ENCODE results near the gene GLA.

The GLA gene

GRCh38 chrX:101407748-101408531, at the start of gene GLA, which contains the start of gene HNRNPH2:
GLA (minus strand) TSS chrX:101407925; CDS start chrX:101407903, 22 bp downstream.
HNRNPH2 (plus strand) TSS chrX:101408222; CDS start chrX:101411989, 3,767 bp downstream.
- DNase-seq (ENCODE audit: low read depth in 4 of 4, low spot score in 1 of 4) = peak; percentile 52 to 78 (median 67)

GRCh38 chrX:101452056-101452455, 44.3 kb upstream of the GLA start:
- DNase-seq (ENCODE audit: low read depth in 4 of 4, low spot score in 1 of 4) = no peak

GRCh38 chrX:101450961-101451360, 43.2 kb upstream of the GLA start:
- DNase-seq (ENCODE audit: low read depth in 4 of 4, low spot score in 1 of 4) = no peak

GRCh38 chrX:101450085-101450484, 42.4 kb upstream of the GLA start:
- DNase-seq (ENCODE audit: low read depth in 4 of 4, low spot score in 1 of 4) = no peak

- DNase-seq (ENCODE audit: low read depth in 4 of 4, low spot score in 1 of 4) = no peak
These were observed 41.6 kb upstream of the GLA start for GRCh38 chrX:101449279-101449678.

GRCh38 chrX:101442085-101442484, 34.4 kb upstream of the GLA start:
- DNase-seq (ENCODE audit: low read depth in 4 of 4, low spot score in 1 of 4) = no peak

GRCh38 chrX:101430457-101431078, 22.8 kb upstream of the GLA start:
- DNase-seq (ENCODE audit: low read depth in 4 of 4, low spot score in 1 of 4) = no peak

GRCh38 chrX:101429934-101430333, 22.2 kb upstream of the GLA start:
- no peak for DNase-seq (ENCODE audit: low read depth in 4 of 4, low spot score in 1 of 4)

- DNase-seq (ENCODE audit: low read depth in 4 of 4, low spot score in 1 of 4) = no peak
These were observed 20.2 kb upstream of the GLA start for GRCh38 chrX:101427954-101428353.

- no peak for DNase-seq (ENCODE audit: low read depth in 4 of 4, low spot score in 1 of 4)
These were observed 11.8 kb upstream of the GLA start for GRCh38 chrX:101419489-101419888.

GRCh38 chrX:101417981-101418841, 10.5 kb upstream of the GLA start:
- no peak for DNase-seq (ENCODE audit: low read depth in 4 of 4, low spot score in 1 of 4)

GRCh38 chrX:101417190-101417589, 9.5 kb upstream of the GLA start:
- DNase-seq (ENCODE audit: low read depth in 4 of 4, low spot score in 1 of 4) = no peak

GRCh38 chrX:101416691-101417090, 9.0 kb upstream of the GLA start:
- no peak for DNase-seq (ENCODE audit: low read depth in 4 of 4, low spot score in 1 of 4)

GRCh38 chrX:101415180-101416145, 7.7 kb upstream of the GLA start:
- no peak for DNase-seq (ENCODE audit: low read depth in 4 of 4, low spot score in 1 of 4)

GRCh38 chrX:101411984-101412383, 4.3 kb upstream of the GLA start:
- no peak for DNase-seq (ENCODE audit: low read depth in 4 of 4, low spot score in 1 of 4)

- no peak for DNase-seq (ENCODE audit: low read depth in 4 of 4, low spot score in 1 of 4)
These were observed 2.7 kb upstream of the GLA start for GRCh38 chrX:101410461-101410860.

GRCh38 chrX:101409043-101409442, 1.3 kb upstream of the GLA start:
- DNase-seq (ENCODE audit: low read depth in 4 of 4, low spot score in 1 of 4) = no peak

GRCh38 chrX:101408532-101408841, 762 bp upstream of the GLA start:
- no peak for DNase-seq (ENCODE audit: low read depth in 4 of 4, low spot score in 1 of 4)

GRCh38 chrX:101407167-101407747, 468 bp downstream of the GLA start:
- DNase-seq (ENCODE audit: low read depth in 4 of 4, low spot score in 1 of 4) = no peak

GRCh38 chrX:101399825-101400224, 7.9 kb downstream of the GLA start:
- DNase-seq (ENCODE audit: low read depth in 4 of 4, low spot score in 1 of 4) = no peak

Data from stimulated activated CD4-positive, alpha-beta T cell treated with anti-CD3 and anti-CD28 coated beads, Interleukin-1b, Interleukin-23, amount 100 ng/mL, for 24 hours (primary cell).